GM12865 (cell line): ENCODE data around the gene TLE2.

Source experiments
- DNase-seq: peaks from one replicate; pipeline ENCODE4 v3.0.0; 2010; ENCODE audit warnings: low read depth
- H3K4me3 ChIP-seq: 2 replicates; pipeline ENCODE4 v1.5.1; 2011; ENCODE audit warnings: mild to moderate bottlenecking, low read depth, low read length, control low read depth
- TF ChIP-seq, protein P1 (sequence below): IDR thresholded peaks from 2 replicates; pipeline ENCODE4 v1.5.1; 2011; ENCODE audit warnings: low read length, control low read depth, low read depth, inconsistent platforms; ENCODE audit not compliant: insufficient read depth; ENCODE audit errors: missing control alignments

The TLE2 gene

DNA sequence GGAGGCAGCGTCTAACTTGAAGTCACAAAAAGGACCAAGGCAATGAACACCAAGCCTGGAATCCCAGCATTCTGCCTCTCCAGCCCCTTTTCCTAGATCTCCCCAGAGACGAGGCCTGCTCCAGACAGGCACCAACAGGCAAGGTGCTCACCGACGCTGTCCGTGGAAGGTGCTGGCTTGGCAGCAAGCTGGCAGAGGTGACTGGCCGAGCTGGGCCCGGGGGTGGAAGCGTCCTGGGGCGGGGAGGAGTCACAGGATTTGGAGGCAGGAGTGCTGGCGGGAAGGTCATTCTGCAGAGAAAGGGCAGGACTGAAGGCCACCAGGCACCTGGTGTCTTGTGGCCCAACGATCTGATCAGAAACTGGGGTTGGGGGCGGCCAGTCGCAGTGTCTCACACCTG is 18.2 kb downstream of the TLE2 start:
- DNase-seq: no peak
- TF ChIP-seq, protein P1, sequence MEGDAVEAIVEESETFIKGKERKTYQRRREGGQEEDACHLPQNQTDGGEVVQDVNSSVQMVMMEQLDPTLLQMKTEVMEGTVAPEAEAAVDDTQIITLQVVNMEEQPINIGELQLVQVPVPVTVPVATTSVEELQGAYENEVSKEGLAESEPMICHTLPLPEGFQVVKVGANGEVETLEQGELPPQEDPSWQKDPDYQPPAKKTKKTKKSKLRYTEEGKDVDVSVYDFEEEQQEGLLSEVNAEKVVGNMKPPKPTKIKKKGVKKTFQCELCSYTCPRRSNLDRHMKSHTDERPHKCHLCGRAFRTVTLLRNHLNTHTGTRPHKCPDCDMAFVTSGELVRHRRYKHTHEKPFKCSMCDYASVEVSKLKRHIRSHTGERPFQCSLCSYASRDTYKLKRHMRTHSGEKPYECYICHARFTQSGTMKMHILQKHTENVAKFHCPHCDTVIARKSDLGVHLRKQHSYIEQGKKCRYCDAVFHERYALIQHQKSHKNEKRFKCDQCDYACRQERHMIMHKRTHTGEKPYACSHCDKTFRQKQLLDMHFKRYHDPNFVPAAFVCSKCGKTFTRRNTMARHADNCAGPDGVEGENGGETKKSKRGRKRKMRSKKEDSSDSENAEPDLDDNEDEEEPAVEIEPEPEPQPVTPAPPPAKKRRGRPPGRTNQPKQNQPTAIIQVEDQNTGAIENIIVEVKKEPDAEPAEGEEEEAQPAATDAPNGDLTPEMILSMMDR: no peak
- H3K4me3 ChIP-seq: no peak overlapping the region

DNA sequence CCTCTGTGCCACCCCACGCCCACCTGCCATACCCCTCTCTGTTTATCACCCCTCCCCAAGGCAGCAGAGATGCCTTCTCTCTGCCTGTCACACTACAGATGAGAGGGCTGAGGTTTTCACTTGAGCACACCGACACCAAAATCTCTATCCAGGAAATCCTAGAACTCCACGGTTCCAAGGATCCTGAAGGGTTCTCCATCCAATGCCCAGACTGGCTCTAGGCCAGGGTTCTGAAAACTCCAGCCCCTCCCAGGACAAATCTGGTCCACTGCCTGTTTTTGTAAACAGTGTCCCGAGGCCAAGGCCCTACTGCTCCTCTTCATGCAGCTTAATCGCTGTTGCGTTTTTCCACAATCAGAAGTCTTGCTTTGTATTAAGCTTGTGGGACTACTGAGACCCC is 20.1 kb downstream of the TLE2 start:
- TF ChIP-seq, protein P1: no peak
- H3K4me3 ChIP-seq: no peak overlapping the region
- DNase-seq: no peak

DNA sequence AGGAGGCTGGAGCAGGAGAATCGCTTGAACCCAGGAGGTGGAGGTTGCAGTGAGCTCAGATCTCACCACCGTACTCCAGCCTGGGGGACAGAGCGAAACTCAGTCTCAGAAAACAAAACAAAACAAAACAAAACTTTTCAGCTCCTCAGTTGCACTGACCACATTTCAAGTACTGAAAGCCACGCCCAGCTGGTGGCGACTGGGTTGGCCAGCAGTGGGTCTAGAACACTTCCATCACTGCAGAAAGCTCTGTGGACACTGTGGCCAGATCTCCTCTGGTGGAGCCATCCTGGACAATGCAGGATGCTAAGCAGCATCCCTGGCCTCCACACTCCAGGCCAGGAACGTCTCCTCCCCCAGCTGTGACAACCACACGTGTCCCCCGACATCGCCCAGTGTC is 21.1 kb downstream of the TLE2 start:
- TF ChIP-seq, protein P1: no peak
- H3K4me3 ChIP-seq: no peak overlapping the region
- peak; percentile 72 for DNase-seq

DNA sequence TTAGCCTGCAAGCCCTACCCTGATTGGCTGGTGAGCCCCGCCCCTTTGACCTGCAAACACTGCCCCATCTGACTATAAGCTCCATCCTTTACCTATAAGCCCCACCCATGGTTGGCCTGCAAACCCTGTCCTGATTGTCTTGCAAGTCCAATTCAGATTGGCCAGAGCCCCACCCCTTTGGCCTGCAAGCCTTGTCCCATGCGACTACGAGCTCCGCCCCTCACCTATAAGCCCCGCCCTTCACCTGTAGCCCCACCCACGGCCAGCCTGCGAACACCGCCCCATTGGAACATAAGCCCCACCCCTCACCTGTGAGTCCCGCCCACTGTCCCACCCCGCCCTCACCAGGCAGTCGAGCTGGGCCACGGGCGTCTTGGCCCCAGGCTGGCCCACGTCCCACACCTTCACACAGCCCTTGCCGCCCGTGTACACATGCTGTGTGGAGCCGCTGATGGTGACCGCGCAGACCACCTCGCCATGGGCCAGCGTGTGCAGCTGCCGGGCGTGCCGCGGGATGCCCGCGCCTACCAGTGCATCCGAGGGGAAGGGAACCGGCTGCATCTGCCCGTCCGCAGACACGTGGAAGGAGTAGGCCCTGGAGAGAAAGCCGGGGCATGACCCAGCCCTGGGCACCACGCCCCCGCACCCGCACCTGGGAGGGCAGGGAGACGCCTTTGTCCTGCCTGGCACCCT is 22.9 kb downstream of the TLE2 start:
- peak; percentile 41 for DNase-seq
- TF ChIP-seq, protein P1: no peak
- H3K4me3 ChIP-seq: no peak overlapping the region

DNA sequence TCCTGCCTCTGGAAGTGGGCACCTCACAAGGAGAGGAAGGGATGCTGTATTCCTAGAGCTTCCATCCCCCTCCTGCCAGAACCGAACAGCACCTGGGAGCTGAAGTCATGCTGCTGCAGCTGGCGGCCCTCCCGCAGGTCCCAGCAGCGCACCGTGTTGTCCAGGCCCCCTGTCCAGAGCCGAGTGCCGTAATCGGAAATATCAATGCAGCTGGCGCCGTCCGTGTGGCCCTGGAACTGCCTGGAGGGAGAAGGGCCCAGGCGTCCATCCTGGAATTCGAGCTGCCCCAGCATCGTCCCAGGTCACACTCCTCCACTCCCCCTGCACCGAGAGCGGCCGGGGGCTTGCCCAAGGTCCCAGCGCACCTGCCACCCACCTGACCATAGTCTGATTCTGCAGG is 23.7 kb downstream of the TLE2 start:
- H3K4me3 ChIP-seq: no peak overlapping the region
- no peak for DNase-seq
- TF ChIP-seq, protein P1: no peak

DNA sequence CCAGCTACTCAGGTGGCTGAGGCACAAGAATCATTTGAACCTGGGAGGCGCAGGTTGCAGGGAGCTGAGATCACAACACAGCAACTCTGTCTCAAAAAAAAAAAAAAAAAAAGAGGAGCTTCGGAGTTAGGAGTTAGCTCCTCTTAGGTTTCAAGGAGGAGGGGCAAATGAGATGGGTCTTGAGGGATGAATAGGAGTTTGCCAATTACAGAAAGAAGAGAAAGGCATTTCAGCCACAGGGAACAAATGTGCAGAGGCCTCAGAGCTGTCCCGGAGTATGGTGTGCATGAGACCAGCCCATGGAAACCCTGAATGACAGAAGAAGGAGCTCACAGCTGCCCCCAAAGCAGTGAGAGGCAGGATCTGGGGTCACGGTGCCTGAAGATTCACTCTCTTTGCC is 24.6 kb downstream of the TLE2 start:
- TF ChIP-seq, protein P1: no peak

DNA sequence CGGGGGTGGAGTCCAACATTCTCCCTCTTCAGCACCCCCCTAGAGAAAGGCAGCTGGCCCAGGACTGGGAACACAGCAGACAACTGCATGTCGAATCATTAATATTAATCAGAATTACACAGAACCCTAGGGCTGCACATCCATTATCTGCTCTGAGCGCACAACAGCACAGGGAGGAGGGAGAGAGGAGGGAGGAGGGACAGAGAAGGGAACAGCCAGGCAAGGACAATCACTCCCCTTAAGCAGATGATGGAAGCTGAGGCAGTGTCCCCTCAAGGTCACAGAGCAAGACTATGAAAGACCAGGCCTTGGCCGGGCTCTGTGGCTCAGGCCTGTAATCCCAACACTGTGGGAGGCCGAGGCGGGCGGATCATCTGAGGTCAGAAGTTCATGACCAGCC is 26.0 kb downstream of the TLE2 start:
- H3K4me3 ChIP-seq: no peak overlapping the region
- no peak for DNase-seq
- TF ChIP-seq, protein P1: no peak

More for the DNA sequence above, 24.6 kb downstream of the TLE2 start:
- DNase-seq: no peak
- no peak overlapping the region for H3K4me3 ChIP-seq
